Astrocyte of the spinal cord (primary cell): ENCODE results near the gene ASB1.

Experiments
- DNase-seq: peaks from one replicate; pipeline ENCODE4 v3.0.0; 2011; ENCODE audit warnings: low read depth, low spot score
- H3K4me3 ChIP-seq: 2 replicates; pipeline ENCODE4 v1.5.1; 2011; ENCODE audit warnings: low read depth, mild to moderate bottlenecking, low read length, moderate library complexity
- in situ Hi-C: cut with HindIII; loops from 2 replicates; pipeline ENCODE4 v1.10.0; 2017; ENCODE audit warnings: low sequenced_read_pairs
- TF ChIP-seq, protein P1 (sequence below): IDR thresholded peaks from 2 replicates; pipeline ENCODE4 v1.5.1; 2012; ENCODE audit warnings: low read depth, mild to moderate bottlenecking, low read length, inconsistent platforms

Gene ASB1

DNA sequence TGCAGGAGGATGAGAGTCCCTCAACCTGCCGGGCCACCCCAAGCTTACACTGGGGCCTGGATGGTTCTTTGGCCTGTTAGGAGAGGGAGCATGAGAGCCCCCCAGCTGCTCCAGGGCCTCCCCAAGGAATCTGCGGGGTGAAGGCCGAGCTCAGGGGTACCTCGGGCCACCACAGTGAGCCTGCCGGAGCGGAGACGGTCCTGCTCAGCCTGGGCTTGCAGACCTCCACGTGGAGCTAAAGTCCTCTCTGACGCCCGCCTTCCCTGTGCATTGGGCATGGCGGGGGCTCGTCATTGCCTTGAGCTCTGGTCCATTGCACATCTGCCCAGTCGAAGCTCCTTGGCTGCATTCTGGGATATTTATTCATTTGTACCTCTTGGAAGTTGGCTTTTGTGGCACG, 62.7 kb downstream of the ASB1 start:
- in situ Hi-C loops = no loop called here
- TF ChIP-seq, protein P1, sequence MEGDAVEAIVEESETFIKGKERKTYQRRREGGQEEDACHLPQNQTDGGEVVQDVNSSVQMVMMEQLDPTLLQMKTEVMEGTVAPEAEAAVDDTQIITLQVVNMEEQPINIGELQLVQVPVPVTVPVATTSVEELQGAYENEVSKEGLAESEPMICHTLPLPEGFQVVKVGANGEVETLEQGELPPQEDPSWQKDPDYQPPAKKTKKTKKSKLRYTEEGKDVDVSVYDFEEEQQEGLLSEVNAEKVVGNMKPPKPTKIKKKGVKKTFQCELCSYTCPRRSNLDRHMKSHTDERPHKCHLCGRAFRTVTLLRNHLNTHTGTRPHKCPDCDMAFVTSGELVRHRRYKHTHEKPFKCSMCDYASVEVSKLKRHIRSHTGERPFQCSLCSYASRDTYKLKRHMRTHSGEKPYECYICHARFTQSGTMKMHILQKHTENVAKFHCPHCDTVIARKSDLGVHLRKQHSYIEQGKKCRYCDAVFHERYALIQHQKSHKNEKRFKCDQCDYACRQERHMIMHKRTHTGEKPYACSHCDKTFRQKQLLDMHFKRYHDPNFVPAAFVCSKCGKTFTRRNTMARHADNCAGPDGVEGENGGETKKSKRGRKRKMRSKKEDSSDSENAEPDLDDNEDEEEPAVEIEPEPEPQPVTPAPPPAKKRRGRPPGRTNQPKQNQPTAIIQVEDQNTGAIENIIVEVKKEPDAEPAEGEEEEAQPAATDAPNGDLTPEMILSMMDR = no peak

DNA sequence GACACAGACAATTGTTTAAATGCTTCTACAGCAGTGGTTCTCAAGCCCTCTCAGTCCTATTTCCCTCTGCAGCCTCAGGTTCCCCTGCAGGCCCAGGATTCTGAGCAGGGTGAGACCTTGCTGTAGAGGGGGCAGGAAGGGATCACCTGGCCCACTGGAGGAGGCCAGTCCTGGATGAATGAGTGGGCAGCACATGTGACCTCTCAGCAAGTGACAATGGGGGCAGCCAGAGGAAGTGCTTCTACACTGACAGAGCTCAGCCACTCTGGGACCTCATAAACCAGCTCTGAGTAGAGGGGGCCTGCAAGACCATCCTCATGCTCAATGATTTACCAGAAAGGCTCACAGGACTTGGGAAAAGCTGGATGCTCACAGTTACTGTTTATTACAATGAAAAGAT, 63.2 kb downstream of the ASB1 start:
- in situ Hi-C loops = no loop called here
- H3K4me3 ChIP-seq = no peak overlapping the region
- no peak for DNase-seq
- TF ChIP-seq, protein P1 = no peak

More for the DNA sequence above, 62.7 kb downstream of the ASB1 start:
- no peak for DNase-seq
- H3K4me3 ChIP-seq = no peak overlapping the region

DNA sequence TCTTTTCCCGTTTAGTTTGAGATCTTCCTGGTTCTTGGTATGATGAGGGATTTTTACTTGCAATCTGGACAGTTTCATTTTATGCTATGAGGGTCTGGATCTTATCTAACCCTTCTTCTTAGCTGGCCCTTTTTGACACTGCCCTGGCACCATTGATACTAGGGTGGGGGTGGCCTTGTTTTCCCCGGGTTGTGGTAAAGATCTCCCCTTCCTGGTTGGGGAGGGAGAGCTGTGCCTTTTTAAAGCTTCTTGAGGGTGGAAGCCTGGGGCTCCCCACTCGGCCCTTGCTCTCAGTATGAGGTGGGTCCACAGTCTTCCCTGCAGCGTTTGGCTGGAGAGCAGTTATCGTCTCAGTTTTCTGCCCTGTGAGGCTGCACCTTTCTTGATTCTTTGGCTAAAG, 66.1 kb downstream of the ASB1 start:
- TF ChIP-seq, protein P1 = no peak
- DNase-seq = no peak
- in situ Hi-C loops = no loop called here
- no peak overlapping the region for H3K4me3 ChIP-seq

DNA sequence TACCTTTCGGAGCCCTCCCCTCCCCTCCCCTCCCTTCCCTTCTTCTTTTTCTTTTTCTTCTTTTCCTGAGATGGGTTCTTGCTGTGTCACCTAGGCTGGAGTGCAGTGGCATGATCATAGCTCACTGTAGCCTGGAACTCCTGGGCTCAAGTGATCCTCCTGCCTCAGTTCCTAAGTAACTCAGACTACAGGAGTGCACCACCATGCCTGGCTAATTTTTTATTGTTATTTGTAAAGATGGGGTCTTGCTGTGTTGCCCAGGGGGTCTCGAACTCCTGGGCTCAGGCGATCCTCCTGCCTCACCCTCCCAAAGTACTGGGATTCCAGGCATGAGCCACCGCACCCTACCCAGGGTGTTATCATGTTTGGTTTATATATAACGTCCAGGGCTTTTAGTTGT, 66.7 kb downstream of the ASB1 start:
- in situ Hi-C loops = no loop called here
- no peak for DNase-seq
- TF ChIP-seq, protein P1 = no peak
- H3K4me3 ChIP-seq = no peak overlapping the region

DNA sequence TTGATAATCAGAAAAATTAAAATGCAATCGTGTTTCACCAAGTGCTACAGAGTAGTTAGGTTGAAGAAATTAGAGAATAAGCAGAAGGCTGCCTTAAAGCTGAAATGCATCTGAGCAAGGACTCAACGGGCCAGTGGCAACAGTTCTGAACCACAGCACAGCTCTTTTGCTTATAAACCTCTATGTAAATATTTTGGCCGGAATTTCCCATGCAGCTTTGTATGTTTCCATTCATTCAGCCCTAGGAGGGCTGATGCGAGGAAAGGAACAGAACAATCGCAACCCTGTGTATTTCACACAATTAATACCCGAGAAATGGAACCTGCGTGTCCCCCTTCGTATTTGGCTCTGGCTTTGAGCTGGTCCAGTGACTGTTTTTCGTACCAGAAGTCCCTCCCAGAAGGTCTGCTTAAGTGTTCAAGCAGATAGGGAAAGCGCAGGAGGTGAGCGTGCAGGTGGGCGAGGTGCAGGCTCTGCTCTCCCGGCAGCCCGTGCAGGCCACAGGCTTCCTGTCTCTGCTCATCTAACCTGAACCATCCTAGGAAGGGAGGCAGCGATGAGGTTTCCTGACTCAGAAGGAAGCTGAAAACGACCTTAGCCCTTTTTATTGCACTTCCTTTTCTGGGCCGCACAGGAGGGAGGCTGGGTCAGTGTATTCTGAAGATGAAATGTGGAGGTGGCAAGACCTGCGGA, 67.3 kb downstream of the ASB1 start:
- DNase-seq = no peak
- TF ChIP-seq, protein P1 = no peak

DNA sequence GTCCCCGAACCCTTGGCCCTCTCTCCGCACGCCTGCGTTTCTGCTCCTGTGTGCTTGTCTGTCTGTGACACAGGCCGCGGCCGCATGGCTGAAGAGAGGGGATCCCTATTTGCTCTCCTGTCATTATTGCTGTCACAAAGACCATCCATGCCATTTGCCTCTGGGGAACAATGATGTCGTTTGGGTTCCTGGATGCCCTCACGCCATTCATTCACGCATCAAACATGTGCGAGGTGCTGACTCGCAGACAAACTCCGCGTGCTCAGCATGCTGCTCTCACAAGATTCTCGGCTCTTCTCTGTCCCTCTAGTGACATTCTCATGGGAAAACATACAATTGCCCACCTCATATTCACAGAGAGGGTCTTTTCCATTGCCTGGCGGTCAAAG, 67.8 kb downstream of the ASB1 start:
- in situ Hi-C loops = no loop called here
- no peak for DNase-seq
- no peak overlapping the region for H3K4me3 ChIP-seq
- TF ChIP-seq, protein P1 = no peak

More for the DNA sequence above, 67.3 kb downstream of the ASB1 start:
- H3K4me3 ChIP-seq = no peak overlapping the region
- in situ Hi-C loops = no loop called here
